ENCODE results near the gene CD22.

DNA sequence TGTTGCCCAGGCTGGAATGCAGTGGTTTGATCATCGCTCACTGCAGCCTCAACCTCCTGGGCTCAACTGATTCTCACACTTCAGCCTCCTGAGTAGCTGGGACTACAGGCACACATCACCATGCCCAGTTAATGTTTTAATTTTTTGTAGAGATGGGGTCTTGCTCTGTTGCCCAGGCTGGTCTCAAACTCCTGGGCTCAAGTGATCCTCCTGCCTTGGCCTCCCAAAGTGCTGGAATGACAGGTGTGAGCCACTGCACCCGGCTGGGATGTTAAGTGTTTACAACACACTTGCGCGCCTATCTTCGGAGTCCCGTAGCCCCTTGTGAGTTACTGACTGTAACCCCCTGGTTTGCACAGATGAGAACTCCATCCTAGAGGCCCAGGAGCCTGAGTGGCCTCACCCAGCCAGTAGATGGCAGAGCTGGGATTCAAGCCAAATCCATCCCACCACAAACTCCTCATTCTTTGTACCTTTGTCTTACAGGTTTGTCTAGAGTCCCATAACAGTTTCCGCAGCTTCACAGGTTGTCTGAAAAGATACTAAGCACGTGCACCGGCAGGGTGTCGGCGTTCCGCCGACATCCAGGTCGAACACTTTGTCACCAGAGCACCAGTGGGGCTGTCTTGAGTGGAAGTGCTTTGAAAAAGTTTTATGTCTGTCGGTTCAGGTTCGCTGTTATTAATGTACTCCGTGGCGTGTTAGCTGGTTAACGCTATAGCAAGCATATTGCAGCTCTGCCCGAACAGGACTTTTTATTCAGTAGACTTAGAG, 22.3 kb upstream of the CD22 start:
- TF ChIP-seq, protein P1, sequence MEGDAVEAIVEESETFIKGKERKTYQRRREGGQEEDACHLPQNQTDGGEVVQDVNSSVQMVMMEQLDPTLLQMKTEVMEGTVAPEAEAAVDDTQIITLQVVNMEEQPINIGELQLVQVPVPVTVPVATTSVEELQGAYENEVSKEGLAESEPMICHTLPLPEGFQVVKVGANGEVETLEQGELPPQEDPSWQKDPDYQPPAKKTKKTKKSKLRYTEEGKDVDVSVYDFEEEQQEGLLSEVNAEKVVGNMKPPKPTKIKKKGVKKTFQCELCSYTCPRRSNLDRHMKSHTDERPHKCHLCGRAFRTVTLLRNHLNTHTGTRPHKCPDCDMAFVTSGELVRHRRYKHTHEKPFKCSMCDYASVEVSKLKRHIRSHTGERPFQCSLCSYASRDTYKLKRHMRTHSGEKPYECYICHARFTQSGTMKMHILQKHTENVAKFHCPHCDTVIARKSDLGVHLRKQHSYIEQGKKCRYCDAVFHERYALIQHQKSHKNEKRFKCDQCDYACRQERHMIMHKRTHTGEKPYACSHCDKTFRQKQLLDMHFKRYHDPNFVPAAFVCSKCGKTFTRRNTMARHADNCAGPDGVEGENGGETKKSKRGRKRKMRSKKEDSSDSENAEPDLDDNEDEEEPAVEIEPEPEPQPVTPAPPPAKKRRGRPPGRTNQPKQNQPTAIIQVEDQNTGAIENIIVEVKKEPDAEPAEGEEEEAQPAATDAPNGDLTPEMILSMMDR (IDR thresholded peaks at IDR 0.05), result no peak
- no peak for TF ChIP-seq POLR2A (IDR thresholded peaks at IDR 0.05)
